Neural progenitor cell (in vitro differentiated cells): ENCODE data around the gene KRTAP1-3.

Source experiments
- EZH2 ChIP-seq: fragments of 200-600 bp; sonication (generic); IDR thresholded peaks from 2 replicates; pipeline ENCODE4 v1.6.1; 2017; ENCODE audit warnings: antibody characterized with exemption, mild to moderate bottlenecking, moderate library complexity
- EZH2phosphoT487 ChIP-seq: fragments of 200-600 bp; sonication (generic); IDR thresholded peaks from 2 replicates; pipeline ENCODE4 v1.6.1; 2017; ENCODE audit warnings: antibody characterized with exemption
- TF ChIP-seq, protein P1 (sequence below): fragments of 200-600 bp; sonication (generic); IDR thresholded peaks from 2 replicates; pipeline ENCODE4 v1.5.1; 2017; ENCODE audit warnings: antibody characterized with exemption, mild to moderate bottlenecking

GRCh38 chr17:40995116-40995515, 39.6 kb downstream of the KRTAP1-3 start:
- TF ChIP-seq, protein P1, sequence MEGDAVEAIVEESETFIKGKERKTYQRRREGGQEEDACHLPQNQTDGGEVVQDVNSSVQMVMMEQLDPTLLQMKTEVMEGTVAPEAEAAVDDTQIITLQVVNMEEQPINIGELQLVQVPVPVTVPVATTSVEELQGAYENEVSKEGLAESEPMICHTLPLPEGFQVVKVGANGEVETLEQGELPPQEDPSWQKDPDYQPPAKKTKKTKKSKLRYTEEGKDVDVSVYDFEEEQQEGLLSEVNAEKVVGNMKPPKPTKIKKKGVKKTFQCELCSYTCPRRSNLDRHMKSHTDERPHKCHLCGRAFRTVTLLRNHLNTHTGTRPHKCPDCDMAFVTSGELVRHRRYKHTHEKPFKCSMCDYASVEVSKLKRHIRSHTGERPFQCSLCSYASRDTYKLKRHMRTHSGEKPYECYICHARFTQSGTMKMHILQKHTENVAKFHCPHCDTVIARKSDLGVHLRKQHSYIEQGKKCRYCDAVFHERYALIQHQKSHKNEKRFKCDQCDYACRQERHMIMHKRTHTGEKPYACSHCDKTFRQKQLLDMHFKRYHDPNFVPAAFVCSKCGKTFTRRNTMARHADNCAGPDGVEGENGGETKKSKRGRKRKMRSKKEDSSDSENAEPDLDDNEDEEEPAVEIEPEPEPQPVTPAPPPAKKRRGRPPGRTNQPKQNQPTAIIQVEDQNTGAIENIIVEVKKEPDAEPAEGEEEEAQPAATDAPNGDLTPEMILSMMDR = no peak
- TF ChIP-seq EZH2 = no peak
- TF ChIP-seq EZH2phosphoT487 = no peak
